K562 (cell line): Measurements from ENCODE around the gene GMEB2. TPM values are rescaled to one million over a fixed set of nuclear protein-coding genes. Genes with fewer than 3 reads are reported as not detected.

Source experiments
- ATAC-seq: fragments of 200-7000 bp; cut with Tn5 transposase; 3 replicates; pipeline ENCODE4 v1.9.1; 2020; ENCODE audit warnings: moderate library complexity
- BruUV-seq: library from RNA; stranded (reverse); fragments of 400-500 nt; replicated peaks from 2 replicates; lab custom pipeline; 2021; lab: Mats Ljungman, UMichigan
- CTCF ChIA-PET: fragments of 300-600 bp; formaldehyde crosslinking; extraction: SDS; loops from one replicate; lab custom pipeline; 2021; ENCODE audit warnings: low intra/inter-chr PET ratio; lab: Yijun Ruan, JAX
- POLR2A ChIA-PET: fragments of 300-600, 350-650 bp; sonication (Branson Sonifier 250); formaldehyde crosslinking; extraction: SDS; loops from one replicate; lab custom pipeline; 2021; ENCODE audit warnings: antibody characterized with exemption, inconsistent platforms; lab: Yijun Ruan, JAX
- DNase-seq, 4 experiments: peaks; one replicate each; pipeline versions ENCODE4 v3.0.0 to v3.0.0-alpha.2; 2011 to 2018; ENCODE audit warnings: low spot score in 3 of 4, mixed read lengths in 3 of 4; ENCODE audit errors: extremely low read depth in 1 of 4
- FAIRE-seq: peaks from 2 replicates; lab custom pipeline; 2011; peaks lifted over from hg19 to GRCh38; lab: Jason Lieb, UNC
- H2AFZ ChIP-seq: 2 replicates; pipeline ENCODE4 v1.6.0; 2011; ENCODE audit warnings: low read depth, low read length, control low read depth, inconsistent platforms
- H3K27ac ChIP-seq: fragments of 200-600 bp; 3 replicates; pipeline ENCODE4 v1.8.0; 2011; ENCODE audit warnings: low read depth, mild to moderate bottlenecking, control low read depth, inconsistent platforms, low read length, moderate library complexity, mixed read lengths; ENCODE audit errors: extremely low read depth
- H3K27me3 ChIP-seq, 2 experiments: fragments of 300-600 bp in 1 of 2; 2 replicates in 1 of 2; 3 replicates in 1 of 2; pipeline versions ENCODE4 v1.6.0 to v1.8.0; 2011; ENCODE audit warnings: inconsistent platforms in 2 of 2, low read length in 2 of 2, mild to moderate bottlenecking in 1 of 2, mixed read lengths in 1 of 2, moderate library complexity in 1 of 2; ENCODE audit not compliant: control insufficient read depth in 2 of 2, insufficient read depth in 2 of 2
- H3K36me3 ChIP-seq: fragments of 300-600 bp; 3 replicates; pipeline ENCODE4 v1.8.0; 2011; ENCODE audit warnings: mild to moderate bottlenecking, low read length, inconsistent platforms; ENCODE audit not compliant: control insufficient read depth, insufficient read depth
- H3K4me1 ChIP-seq, 2 experiments: fragments of 200-600 bp in 1 of 2; replicated peaks in 1 of 2; 2 replicates in 1 of 2; 3 replicates in 1 of 2; pipeline versions ENCODE4 v1.5.1 to v1.8.0; 2011; ENCODE audit warnings: inconsistent platforms in 2 of 2, low read length in 2 of 2, mild to moderate bottlenecking in 1 of 2, mixed read lengths in 1 of 2, moderate library complexity in 1 of 2; ENCODE audit not compliant: control insufficient read depth in 2 of 2, insufficient read depth in 2 of 2
- H3K4me2 ChIP-seq: 2 replicates; pipeline ENCODE4 v1.6.1; 2011; ENCODE audit warnings: low read length, control low read depth, inconsistent platforms, mixed read lengths; ENCODE audit not compliant: insufficient read depth
- H3K4me3 ChIP-seq: fragments of 200-600 bp; sonication (generic), shearing (Covaris generic); 2 replicates; pipeline ENCODE4 v1.5.1; 2016; ENCODE audit warnings: control low read depth, inconsistent platforms
- H3K79me2 ChIP-seq: fragments of 200-600 bp; 3 replicates; pipeline ENCODE4 v1.8.0; 2011; ENCODE audit warnings: low read length, inconsistent platforms; ENCODE audit not compliant: control insufficient read depth, insufficient read depth
- H3K9ac ChIP-seq, 2 experiments: 2 replicates each; pipeline versions ENCODE4 v1.6.0 to v1.6.1; 2011; ENCODE audit warnings: low read depth in 2 of 2, low read length in 2 of 2, control low read depth in 1 of 2, inconsistent platforms in 1 of 2, mild to moderate bottlenecking in 1 of 2, mixed read lengths in 1 of 2; ENCODE audit not compliant: insufficient read depth in 1 of 2
- H3K9me1 ChIP-seq: one replicate; pipeline ENCODE4 v1.6.0; 2011; ENCODE audit warnings: inconsistent platforms, mild to moderate bottlenecking, low read length, moderate library complexity; ENCODE audit not compliant: control insufficient read depth, insufficient read depth
- H3K9me3 ChIP-seq: replicated peaks from 2 replicates; pipeline ENCODE4 v1.5.1; 2011; ENCODE audit warnings: low read depth, low read length, inconsistent platforms; ENCODE audit not compliant: control insufficient read depth, insufficient read depth
- H4K20me1 ChIP-seq: replicated peaks from 2 replicates; pipeline ENCODE4 v1.6.1; 2011; ENCODE audit warnings: low read length, inconsistent platforms, mixed read lengths; ENCODE audit not compliant: control insufficient read depth, insufficient read depth
- FOXK1 ChIP-seq: sonication (generic); formaldehyde crosslinking; IDR thresholded peaks from 2 replicates; pipeline ENCODE4 v1.8.0; 2022; ENCODE audit warnings: missing genetic modification reagents, mild to moderate bottlenecking, borderline replicate concordance
- HMGN3 ChIP-seq: IDR thresholded peaks from 2 replicates; pipeline ENCODE4 v1.6.1; 2011; ENCODE audit warnings: borderline replicate concordance, low read depth, mild to moderate bottlenecking, mixed read lengths, low read length; ENCODE audit not compliant: insufficient read length; ENCODE audit errors: extremely low read depth
- PYGO2 ChIP-seq: fragments of 450-650 bp; IDR thresholded peaks from 2 replicates; pipeline ENCODE4 v1.6.1; 2016; ENCODE audit warnings: mild to moderate bottlenecking, missing genetic modification characterization, moderate library complexity, missing compliant biosample characterization
- RBM14 ChIP-seq: fragments of 200-400 bp; formaldehyde crosslinking; IDR thresholded peaks from 2 replicates; pipeline ENCODE4 v1.6.1; 2018; ENCODE audit warnings: low read depth, mild to moderate bottlenecking, low read length, moderate library complexity, borderline replicate concordance; ENCODE audit not compliant: insufficient read depth
- SIN3B ChIP-seq: fragments of 450-650 bp; IDR thresholded peaks from 2 replicates; pipeline ENCODE4 v1.6.1; 2017; ENCODE audit warnings: low read depth, mild to moderate bottlenecking, moderate library complexity
- TCF7 ChIP-seq: sonication (generic); IDR thresholded peaks from 2 replicates; pipeline ENCODE4 v1.6.1; 2016; ENCODE audit warnings: antibody characterized with exemption, borderline replicate concordance
- XRCC4 ChIP-seq: IDR thresholded peaks from one replicate; pipeline ENCODE4 v1.6.1; 2011; ENCODE audit not compliant: insufficient read depth, insufficient read length; ENCODE audit errors: extremely low read depth
- ZBTB17 ChIP-seq: fragments of 450-650 bp; formaldehyde crosslinking; IDR thresholded peaks from 2 replicates; pipeline ENCODE4 v1.4.0; 2020; ENCODE audit warnings: mild to moderate bottlenecking
- ZBTB8A ChIP-seq: fragments of 450-650 bp; IDR thresholded peaks from 2 replicates; pipeline ENCODE4 v1.6.1; 2018; ENCODE audit warnings: mild to moderate bottlenecking, moderate library complexity; ENCODE audit not compliant: partially characterized antibody
- ZFP36 ChIP-seq: fragments of 150-350 bp; IDR thresholded peaks from 2 replicates; pipeline ENCODE4 v1.6.1; 2018; ENCODE audit warnings: low read length, low read depth; ENCODE audit not compliant: partially characterized antibody
- ZNF143 ChIP-seq: sonication (generic); formaldehyde crosslinking; IDR thresholded peaks from 2 replicates; pipeline ENCODE4 v1.9.0; 2022; ENCODE audit warnings: mild to moderate bottlenecking, missing genetic modification reagents
- ZNF280B ChIP-seq: fragments of 250-450 bp; sonication (Bioruptor Pico); IDR thresholded peaks from 2 replicates; pipeline ENCODE4 v1.5.1; 2021; ENCODE audit warnings: mild to moderate bottlenecking
- ZNF354B ChIP-seq: fragments of 250-450 bp; sonication (Bioruptor Pico); IDR thresholded peaks from 2 replicates; pipeline ENCODE4 v1.4.0; 2020
- ZNF395 ChIP-seq: fragments of 200-800 bp; sonication (Bioruptor generic); IDR thresholded peaks from 2 replicates; pipeline ENCODE4 v1.6.1; 2017; ENCODE audit warnings: missing genetic modification characterization, missing compliant biosample characterization
- ZNF436 ChIP-seq: fragments of 250-450, 450-650 bp; sonication (Bioruptor Pico); formaldehyde crosslinking; IDR thresholded peaks from 2 replicates; pipeline ENCODE4 v1.7.0; 2020; ENCODE audit warnings: mild to moderate bottlenecking
- ZNF778 ChIP-seq: fragments of 450-650 bp; formaldehyde crosslinking; IDR thresholded peaks from 2 replicates; pipeline ENCODE4 v1.4.0; 2020; ENCODE audit warnings: mild to moderate bottlenecking, moderate library complexity
- WGBS: fragments of 100-300 bp; shearing (Covaris generic); methylation state at CpG from one replicate; pipeline ENCODE4 v1.1.6; 2016; ENCODE audit warnings: low coverage, mixed read lengths; ENCODE audit not compliant: insufficient coverage; ENCODE audit errors: missing lambda C conversion rate; 5-methylcytosine and 5-hydroxymethylcytosine counted together
- in situ Hi-C: fragments of 300-500 bp; cut with MboI; formaldehyde crosslinking; loops from 4 replicates; pipeline ENCODE4 v1.15.0; 2018; ENCODE audit warnings: inconsistent platforms, mixed read lengths
- intact Hi-C: fragments of 100-400 bp; cut with micrococcal nuclease; formaldehyde crosslinking; loops from 2 replicates; pipeline ENCODE4 v1.14.2; 2022
- polyA plus RNA-seq, 8 experiments: library from polyadenylated mRNA; depleted of rRNA in 4 of 8; stranded (reverse) in 5 of 8; unstranded in 3 of 8; fragments of >200 nt; fragmentation: Nextera tagmentation in 2 of 8; fragmentation: Illumina TruSeq in 1 of 8; extraction: Ambion mirVana in 2 of 8; extraction: Trizol in 1 of 8; gene quantifications; 2 replicates each; pipeline versions ENCODE4 v1.2.1 to v1.2.3, GENCODE V29; 2011 to 2014; ENCODE audit warnings: inconsistent platforms in 1 of 8, missing spikeins in 1 of 8
- total RNA-seq, 7 experiments: library from RNA; depleted of rRNA in 6 of 7; stranded (reverse); fragments of >200 nt in 6 of 7; fragmentation: Illumina TruSeq in 2 of 7; extraction: Trizol in 2 of 7; gene quantifications; 2 replicates each; pipeline versions ENCODE4 v1.2.1 to v1.2.3, GENCODE V29; 2011 to 2021; ENCODE audit warnings: low replicate concordance in 1 of 7
- TF ChIP-seq, protein P1 (sequence below): sonication (generic); formaldehyde crosslinking; IDR thresholded peaks from 2 replicates; pipeline ENCODE4 v1.8.0; 2022; ENCODE audit warnings: missing genetic modification reagents, mild to moderate bottlenecking, moderate library complexity, borderline replicate concordance

The GMEB2 gene
- total and polyA plus RNA-seq, 9 of the 15 experiments (the other 6 are each of a cell fraction or from before 2014, with no cell fraction given), result 0.03 to 13.9 (median 6.3) TPM

DNA sequence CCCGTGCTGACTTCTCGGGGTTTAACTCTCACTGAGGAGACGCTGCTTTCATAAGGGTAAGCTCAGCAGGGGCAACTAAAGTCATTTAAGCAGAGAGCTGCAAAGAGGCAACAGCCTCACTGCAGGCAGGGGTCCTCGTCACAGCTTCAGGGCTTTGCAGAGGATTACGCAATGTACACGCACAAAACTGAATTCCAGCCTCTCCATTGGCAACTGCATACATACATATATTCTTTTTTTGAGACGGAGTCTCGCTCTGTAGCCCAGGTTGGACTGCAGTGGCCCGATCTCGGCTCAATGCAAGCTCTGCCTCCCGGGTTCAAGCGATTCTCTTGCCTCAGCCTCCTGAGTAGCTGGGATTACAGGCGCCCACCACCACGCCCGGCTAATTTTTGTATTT lies 2.4 kb downstream of the GMEB2 start (continued):
- TF ChIP-seq ZNF280B (CRISPR knock-in tag) (no peak), PYGO2 (tag) (no peak), HMGN3 (no peak), TCF7 (no peak)

GRCh38 chr20:63622732-63623131 lies 4.2 kb downstream of the GMEB2 start:
- in situ Hi-C loops, result no loop called here
- peaks cover 3 to 32% of the 10 kb centered on the region in 2 experiments; a peak in 3 of 5 replicates for H3K4me1 ChIP-seq
- BruUV-seq, result no TSS peak
- intact Hi-C loops, result no loop called here
- no peaks in the 10 kb centered on the region for H4K20me1 ChIP-seq
- H3K4me2 ChIP-seq, result no peak overlapping the region
- no peak for FAIRE-seq
- WGBS, result 91% methylated on average over 14 of the region's 14 CpGs
- ChIA-PET POLR2A (interaction anchor here (1.2 kb wide), 1 partner anchor 12 kb away, joined by 3 read pairs; no protein-coding TSS in a partner anchor), CTCF (no interaction called here)
- 0 out of 4 replicates have a peak overlapping the region, but pooled peaks of 1 of the 2 experiments have one; percentile 38 for H3K9ac ChIP-seq
- no peaks in the 10 kb centered on the region for H3K9me3 ChIP-seq
- H3K27me3 ChIP-seq, result no peaks in the 10 kb centered on the region
- peaks cover 21% of the 10 kb centered on the region; the same call in 2 of the 3 replicates for H3K36me3 ChIP-seq
- H2AFZ ChIP-seq, result no peak overlapping the region
- no peaks in the 10 kb centered on the region for H3K9me1 ChIP-seq
- no peak overlapping the region for H3K4me3 ChIP-seq
- ATAC-seq, result no peak
- H3K27ac ChIP-seq, result no peak overlapping the region
- peaks cover 70% of the 10 kb centered on the region for H3K79me2 ChIP-seq
- no peak for DNase-seq
- no peak for TF ChIP-seq FOXK1 (CRISPR knock-in tag)
- no peak for TF ChIP-seq XRCC4
- no peak for TF ChIP-seq SIN3B
- no peak for TF ChIP-seq ZBTB8A
- no peak for TF ChIP-seq ZNF778
- no peak for TF ChIP-seq ZBTB17 (CRISPR knock-in tag)
- TF ChIP-seq ZNF143 (CRISPR knock-in tag), result no peak
- TF ChIP-seq ZFP36, result no peak
- no peak for TF ChIP-seq RBM14
- TF ChIP-seq, protein P1, sequence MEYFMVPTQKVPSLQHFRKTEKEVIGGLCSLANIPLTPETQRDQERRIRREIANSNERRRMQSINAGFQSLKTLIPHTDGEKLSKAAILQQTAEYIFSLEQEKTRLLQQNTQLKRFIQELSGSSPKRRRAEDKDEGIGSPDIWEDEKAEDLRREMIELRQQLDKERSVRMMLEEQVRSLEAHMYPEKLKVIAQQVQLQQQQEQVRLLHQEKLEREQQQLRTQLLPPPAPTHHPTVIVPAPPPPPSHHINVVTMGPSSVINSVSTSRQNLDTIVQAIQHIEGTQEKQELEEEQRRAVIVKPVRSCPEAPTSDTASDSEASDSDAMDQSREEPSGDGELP, result no peak
- no peak for TF ChIP-seq ZNF395 (CRISPR knock-in tag)
- TF ChIP-seq ZNF436 (CRISPR knock-in tag), result no peak
- no peak for TF ChIP-seq ZNF354B
